MM.1S (cell line): ENCODE results near the gene PDPN.

Experiments
- CTCF ChIP-seq: fragments of 300-600 bp; sonication (generic); IDR thresholded peaks from 2 replicates; pipeline ENCODE4 v1.5.1; 2016; ENCODE audit warnings: antibody characterized with exemption, low read length, mixed read lengths
- EZH2 ChIP-seq: fragments of 300-600 bp; sonication (generic); optimal IDR thresholded peaks from 2 replicates; pipeline ENCODE3; 2017; ENCODE audit warnings: low read depth, mild to moderate bottlenecking, antibody characterized with exemption, low read length, mixed read lengths

GRCh38 chr1:13570924-13571323 is 12.7 kb upstream of the PDPN start:
- TF ChIP-seq CTCF (peak; percentile 41), EZH2 (no peak)
